Activated B cell treated with CpG ODN at 0.5 μM for 24 hours (primary cell): ENCODE data around the gene PBX3. TPM values are rescaled to one million over a fixed set of nuclear protein-coding genes. Genes with fewer than 3 reads are reported as not detected.
A peak's percentile ranks its signal among the peaks of the same experiment; 100 is the strongest.

Source experiments
- ATAC-seq: fragments of 200-7000 bp; cut with Tn5 transposase; one replicate; pipeline ENCODE4 v1.10.0; 2021; ENCODE audit warnings: low read depth, mild to moderate bottlenecking, moderate library complexity
- CTCF ChIA-PET: fragments of 350-600 bp; sonication (Branson Sonifier 250); formaldehyde crosslinking; loops from one replicate; lab custom pipeline; 2021; ENCODE audit warnings: antibody characterized with exemption; lab: Charles Lee
- POLR2A ChIA-PET: fragments of 350-600 bp; sonication (Branson Sonifier 250); formaldehyde crosslinking; loops from one replicate; lab custom pipeline; 2021; ENCODE audit warnings: antibody characterized with exemption; lab: Charles Lee
- DNase-seq: peaks from one replicate; pipeline ENCODE4 v3.0.0; 2022
- H3K27ac Mint-ChIP-seq: one replicate; pipeline ENCODE4 v1.8.0; 2020; ENCODE audit warnings: mixed read lengths
- H3K27me3 Mint-ChIP-seq: one replicate; pipeline ENCODE4 v1.8.0; 2021; ENCODE audit warnings: mixed read lengths
- H3K36me3 Mint-ChIP-seq: one replicate; pipeline ENCODE4 v1.8.0; 2021; ENCODE audit warnings: low read depth, mixed read lengths
- H3K4me1 Mint-ChIP-seq: one replicate; pipeline ENCODE4 v1.8.0; 2021; ENCODE audit warnings: mixed read lengths
- H3K4me3 Mint-ChIP-seq: one replicate; pipeline ENCODE4 v1.8.0; 2020; ENCODE audit warnings: mild to moderate bottlenecking, mixed read lengths
- H3K9me3 Mint-ChIP-seq: one replicate; pipeline ENCODE4 v1.8.0; 2020; ENCODE audit warnings: mixed read lengths
- CTCF ChIP-seq: fragments of 200-600 bp; IDR thresholded peaks from one replicate; pipeline ENCODE4 v1.8.0; 2022; ENCODE audit warnings: antibody characterized with exemption, mild to moderate bottlenecking
- intact Hi-C: fragments of 100-400 bp; cut with micrococcal nuclease; formaldehyde crosslinking; loops from one replicate; pipeline ENCODE4 v1.15.1; 2024
- total RNA-seq: library from RNA; stranded (reverse); gene quantifications from 2 replicates; pipeline ENCODE4 v1.2.3, GENCODE V29; 2022

PBX3 gene
- total RNA-seq, 1 donor from 2014 or later, result 37.2 TPM

- no peak for TF ChIP-seq CTCF
- Mint-ChIP-seq H3K27me3 (no peaks in the 10 kb centered on the region), H3K4me3 (no peak overlapping the region), H3K9me3 (no peaks in the 10 kb centered on the region), H3K36me3 (peaks cover 3% of the 10 kb centered on the region), H3K27ac (no peak overlapping the region), H3K4me1 (no peaks in the 10 kb centered on the region)
- ChIA-PET POLR2A (no interaction called here), CTCF (no interaction called here)
- no peak for DNase-seq
- ATAC-seq, result no peak
- intact Hi-C loops, result no loop called here
Measured at GRCh38 chr9:125805586-125805985, 58.4 kb downstream of the PBX3 start.

GRCh38 chr9:125807079-125807478 is 59.9 kb downstream of the PBX3 start:
- no peak for TF ChIP-seq CTCF
- ATAC-seq (no peak), DNase-seq (no peak)
- Mint-ChIP-seq H3K36me3 (peaks cover 2% of the 10 kb centered on the region), H3K27ac (no peak overlapping the region), H3K4me1 (peaks cover 2% of the 10 kb centered on the region), H3K4me3 (no peak overlapping the region), H3K9me3 (no peaks in the 10 kb centered on the region), H3K27me3 (no peaks in the 10 kb centered on the region)
- intact Hi-C loops, result no loop called here
- ChIA-PET CTCF (interaction anchor here (0.7 kb wide), 1 partner anchor 50 kb away, joined by 3 read pairs; no protein-coding TSS in a partner anchor), POLR2A (no interaction called here)

GRCh38 chr9:125810161-125810560 is 63.0 kb downstream of the PBX3 start:
- H3K4me3 Mint-ChIP-seq, result no peak overlapping the region
- ATAC-seq (no peak), DNase-seq (no peak)
- H3K36me3 Mint-ChIP-seq, result peaks cover 2% of the 10 kb centered on the region
- H3K27me3 Mint-ChIP-seq, result no peaks in the 10 kb centered on the region
- TF ChIP-seq CTCF, result no peak
- intact Hi-C loops, result no loop called here
- ChIA-PET POLR2A (interaction anchor here (0.8 kb wide), 1 partner anchor 14 kb away, joined by 3 read pairs; no protein-coding TSS in a partner anchor), CTCF (interaction anchor here (0.6 kb wide), 1 partner anchor 574 kb away, joined by 7 read pairs; no protein-coding TSS in a partner anchor)
- H3K4me1 Mint-ChIP-seq, result peaks cover 8% of the 10 kb centered on the region
- no peaks in the 10 kb centered on the region for H3K9me3 Mint-ChIP-seq
- H3K27ac Mint-ChIP-seq, result no peak overlapping the region

- DNase-seq (no peak), ATAC-seq (no peak)
- Mint-ChIP-seq H3K27ac (no peak overlapping the region), H3K9me3 (no peaks in the 10 kb centered on the region), H3K36me3 (peaks cover 2% of the 10 kb centered on the region), H3K27me3 (no peaks in the 10 kb centered on the region), H3K4me1 (peaks cover 8% of the 10 kb centered on the region), H3K4me3 (no peak overlapping the region)
- ChIA-PET POLR2A (no interaction called here), CTCF (no interaction called here)
- intact Hi-C loops, result no loop called here
- TF ChIP-seq CTCF, result no peak
Measured at GRCh38 chr9:125811002-125811401, 63.8 kb downstream of the PBX3 start.

- no peak for TF ChIP-seq CTCF
- ATAC-seq (peak; percentile 14), DNase-seq (no peak)
- CTCF ChIA-PET, result interaction anchor here (0.5 to 0.8 kb wide), 2 partner anchors 254 to 273 kb away, joined by 3 to 4 read pairs; no protein-coding TSS in a partner anchor
- no peak overlapping the region for H3K27ac Mint-ChIP-seq
- H3K27me3 Mint-ChIP-seq, result no peaks in the 10 kb centered on the region
- intact Hi-C loops, result no loop called here
- H3K4me1 Mint-ChIP-seq, result peaks cover 8% of the 10 kb centered on the region
- no peak overlapping the region for H3K4me3 Mint-ChIP-seq
- POLR2A ChIA-PET, result no interaction called here
- H3K9me3 Mint-ChIP-seq, result no peaks in the 10 kb centered on the region
- H3K36me3 Mint-ChIP-seq, result peaks cover 2% of the 10 kb centered on the region
Measured at GRCh38 chr9:125812403-125812802, 65.2 kb downstream of the PBX3 start.
